Stimulated activated CD8-positive, alpha-beta memory T cell treated with anti-CD3 and anti-CD28 coated beads, Interleukin-12 subunit alpha, Interleukin-12 subunit beta, amount 100 ng/mL, for 1 hour (primary cell): Measurements from ENCODE around the gene SH3RF1.
"Not testable (repeated sequence)": the region's sequence is repeated elsewhere in the genome, so short reads cannot be mapped to it uniquely, and the experiment has no call there.

ENCODE experiments used
- DNase-seq: peaks from one replicate; pipeline ENCODE4 v3.0.0-alpha.2; 2020; ENCODE audit warnings: low read depth

The SH3RF1 gene

GRCh38 chr4:169270810-169271691 is at the start of gene SH3RF1:
Gene SH3RF1 (minus strand): TSS chr4:169270956. CDS start chr4:169269212, 1,744 bp downstream.
- no peak for DNase-seq

DNA sequence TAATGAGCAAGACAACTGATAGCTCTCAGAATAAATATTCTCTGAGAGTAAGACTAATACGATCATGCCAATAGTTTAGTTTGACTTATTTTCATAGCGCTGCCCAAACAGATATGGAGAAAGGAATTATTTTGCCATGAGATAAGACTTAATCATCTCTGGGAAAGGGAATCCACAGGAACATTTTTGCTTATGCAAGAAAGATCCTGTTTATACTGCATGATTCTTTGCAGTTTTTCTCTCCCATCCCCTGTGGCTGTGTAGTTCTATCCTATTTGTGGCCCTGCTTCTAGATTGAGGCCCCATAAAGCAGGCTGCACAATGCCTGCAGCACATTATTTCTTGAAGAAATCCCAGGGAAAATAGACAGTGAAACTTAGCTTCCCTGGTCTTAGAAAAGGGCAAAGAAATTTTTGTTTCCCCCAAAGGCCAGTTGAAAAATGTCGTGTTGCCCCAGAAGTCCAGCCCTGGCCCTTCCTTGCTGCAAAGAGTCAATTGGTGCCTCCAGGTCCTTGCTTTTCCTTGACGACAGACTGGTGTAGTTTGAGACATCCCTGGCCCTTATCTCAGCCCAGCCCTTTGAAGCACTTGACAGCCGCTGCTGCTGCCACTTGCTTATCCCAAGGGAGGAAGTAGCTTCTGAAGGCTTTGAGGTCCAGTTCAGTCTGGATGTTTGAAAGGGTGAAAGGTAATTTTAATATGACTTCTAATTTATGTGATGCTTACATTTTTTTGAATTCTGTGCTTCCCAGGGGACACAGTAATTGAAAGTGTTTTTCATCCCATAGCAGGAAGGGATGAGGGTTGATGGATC is 45.0 kb upstream of the SH3RF1 start:
- DNase-seq = no peak

GRCh38 chr4:169314906-169315305 is 44.1 kb upstream of the SH3RF1 start:
- no peak for DNase-seq

DNA sequence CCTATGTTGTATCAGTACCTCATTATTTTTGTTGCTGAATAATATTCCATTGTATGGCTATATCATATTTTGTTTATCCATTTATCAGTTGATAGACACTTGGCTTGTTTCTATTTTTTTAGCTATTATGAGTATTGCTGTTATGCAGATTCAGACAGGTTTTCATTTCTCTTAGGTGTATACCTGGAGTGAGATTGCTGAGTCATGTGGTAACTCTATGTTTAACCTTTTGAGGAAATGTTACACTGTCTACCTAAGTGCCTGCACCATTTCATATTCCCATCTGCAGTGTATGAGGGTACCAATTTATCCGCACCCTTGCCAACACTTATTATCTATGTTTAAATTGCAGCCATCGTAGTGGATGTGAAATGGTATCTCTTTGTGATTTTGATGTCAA is 43.0 kb upstream of the SH3RF1 start:
- no peak for DNase-seq

GRCh38 chr4:169312690-169313422 is 42.1 kb upstream of the SH3RF1 start:
- no peak for DNase-seq

GRCh38 chr4:169311643-169312365 is 41.0 kb upstream of the SH3RF1 start:
- DNase-seq = no peak

- no peak for DNase-seq
These were observed 38.7 kb upstream of the SH3RF1 start for GRCh38 chr4:169309326-169309967.

DNA sequence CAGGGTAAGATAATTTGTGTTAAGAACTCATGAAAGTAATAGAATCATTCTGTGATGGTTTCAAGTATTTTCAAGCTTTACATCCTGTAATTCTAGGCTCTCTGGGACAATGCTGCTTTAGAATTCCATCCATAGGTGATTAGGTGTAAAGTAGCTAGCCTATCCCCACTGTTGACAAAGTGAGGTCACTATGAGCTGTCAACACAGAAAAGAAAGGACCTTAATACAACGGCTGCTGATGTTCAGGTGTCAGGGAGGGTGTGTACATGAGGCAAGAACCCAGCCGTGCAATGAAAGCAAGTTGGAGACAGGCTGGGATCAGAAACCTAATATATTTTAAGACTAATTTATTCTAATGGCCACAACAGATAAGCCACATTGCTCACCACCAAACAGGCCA is 36.8 kb upstream of the SH3RF1 start:
- DNase-seq = no peak

DNA sequence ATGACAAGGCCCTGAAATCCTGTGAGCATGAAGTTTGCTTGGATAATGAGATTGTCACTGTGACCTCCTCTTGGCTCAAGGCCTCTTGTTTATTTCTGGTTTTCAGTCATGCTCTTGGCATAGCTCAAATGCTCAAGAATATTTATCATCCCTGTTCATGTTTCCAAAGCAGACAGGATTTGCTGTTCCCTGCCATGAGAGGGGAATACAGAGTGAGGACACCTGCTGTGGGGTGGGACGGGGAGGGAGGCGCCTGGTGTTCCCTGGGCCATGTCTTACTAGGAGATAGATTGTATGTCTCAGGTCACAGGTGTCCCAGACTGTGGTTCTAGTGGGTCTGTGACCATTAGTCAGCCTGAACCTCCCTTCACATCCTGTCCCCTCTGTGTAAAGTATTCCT is 34.9 kb upstream of the SH3RF1 start:
- no peak for DNase-seq

DNA sequence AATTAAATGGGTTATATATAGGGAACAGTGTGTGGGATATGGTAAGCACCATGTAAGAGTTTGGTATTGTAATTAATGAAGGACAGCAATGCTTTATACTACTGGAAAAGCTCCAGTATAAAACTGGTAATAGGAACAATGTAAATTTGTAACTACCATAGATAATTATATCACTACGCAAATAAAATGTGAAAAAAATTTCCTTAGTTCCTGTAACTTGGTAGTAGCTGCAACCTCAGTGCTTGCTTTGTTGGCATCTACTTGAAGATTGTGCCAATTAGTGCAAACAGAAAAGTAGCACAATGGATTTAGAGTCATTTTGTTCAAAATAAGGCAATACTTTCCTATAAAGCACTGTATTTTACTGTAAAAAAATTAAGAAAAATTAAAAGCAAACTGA is 34.4 kb upstream of the SH3RF1 start:
- DNase-seq = no peak

DNA sequence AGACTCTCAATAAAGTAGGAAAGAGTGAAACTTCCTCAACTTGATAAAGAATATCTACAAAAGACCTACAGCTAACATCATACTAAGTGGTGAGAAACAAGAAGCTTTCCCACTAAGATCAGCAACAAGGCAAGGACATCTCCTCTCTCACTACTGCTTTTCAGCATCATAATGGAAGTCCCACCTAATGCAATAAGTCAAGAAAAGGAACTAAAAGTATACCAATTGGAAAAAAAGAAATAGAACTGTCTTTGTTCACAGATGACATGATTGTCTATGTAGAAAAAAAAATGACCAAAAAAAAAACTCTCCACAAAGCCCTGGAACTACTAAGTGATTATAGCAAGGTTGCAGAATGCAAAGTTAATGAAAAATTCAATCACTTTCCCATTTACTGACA is 25.1 kb upstream of the SH3RF1 start:
- DNase-seq = no peak

- DNase-seq = no peak
These were observed 22.8 kb upstream of the SH3RF1 start for GRCh38 chr4:169293343-169294176.

DNA sequence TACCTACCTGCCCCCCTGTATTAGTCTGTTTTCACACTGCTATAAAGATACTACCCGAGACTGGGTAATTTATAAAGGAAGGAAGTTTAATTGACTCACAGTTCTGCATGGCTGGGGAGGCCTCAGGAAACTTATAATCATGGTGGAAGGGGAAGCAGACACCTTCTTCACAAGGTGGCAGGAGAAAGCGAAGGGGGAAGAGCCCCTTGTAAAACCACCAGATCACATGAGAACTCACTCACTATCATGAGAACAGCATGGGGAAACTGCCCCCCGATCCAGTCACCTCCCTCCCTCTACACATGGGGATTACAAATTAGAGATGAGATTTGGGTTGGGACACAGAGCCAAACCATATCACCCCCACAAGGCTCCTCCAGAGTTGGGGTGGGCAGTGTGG is 17.2 kb upstream of the SH3RF1 start:
- not testable (repeated sequence) for DNase-seq

DNA sequence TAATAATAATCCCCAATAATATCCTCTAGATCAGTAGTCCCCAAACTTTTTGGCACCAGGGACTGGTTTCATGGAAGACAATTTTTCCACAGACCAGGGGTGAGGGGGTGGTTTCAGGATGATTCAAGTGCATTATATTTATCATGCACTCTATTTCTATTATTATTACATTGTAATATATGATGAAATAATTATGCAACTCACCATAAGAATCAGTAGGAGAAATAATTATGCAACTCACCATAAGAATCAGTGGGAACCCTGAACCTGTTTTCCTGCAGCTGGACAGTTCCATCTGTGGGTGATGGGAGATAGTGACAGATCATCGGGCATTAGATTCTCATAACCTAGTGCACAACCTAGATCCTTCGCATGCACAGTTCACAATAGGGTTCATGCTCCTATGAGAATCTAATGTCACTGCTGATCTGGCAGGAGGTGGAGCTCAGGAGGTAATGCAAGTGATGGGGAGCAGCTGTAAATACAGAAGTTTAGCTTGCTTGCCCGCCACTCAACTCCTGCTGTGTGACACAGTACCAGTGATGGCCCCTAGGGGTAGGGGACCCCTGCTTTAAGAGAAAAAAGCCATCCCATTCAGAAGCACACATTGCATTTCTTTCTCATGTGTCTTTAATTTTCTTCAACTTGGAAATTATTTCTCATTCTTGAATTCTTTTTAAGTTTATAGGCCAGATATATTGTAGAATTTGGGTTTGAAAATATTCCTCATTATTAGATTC is 16.0 kb upstream of the SH3RF1 start:
- no peak for DNase-seq

DNA sequence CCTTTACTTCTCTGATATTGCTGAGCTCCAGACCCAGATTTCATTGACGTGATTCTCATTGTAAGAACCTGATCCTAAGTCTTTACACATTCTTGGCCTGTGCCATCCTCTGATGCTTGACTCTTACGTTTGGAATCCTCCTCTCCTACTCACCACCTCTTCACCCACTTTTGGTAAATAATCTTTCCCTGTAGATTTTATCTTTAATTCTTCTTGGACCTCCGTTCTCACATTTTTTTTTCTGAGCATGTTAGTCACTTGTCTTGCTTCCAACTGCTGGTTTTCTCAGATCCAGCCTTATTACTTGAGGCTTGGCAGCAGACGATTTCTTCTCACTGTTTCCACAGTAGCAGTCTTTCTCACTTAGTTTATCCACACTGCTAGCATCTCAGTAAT is 12.4 kb upstream of the SH3RF1 start:
- DNase-seq = no peak

GRCh38 chr4:169282429-169283113 is 11.8 kb upstream of the SH3RF1 start:
- DNase-seq = no peak

- no peak for DNase-seq
These were observed 8.4 kb upstream of the SH3RF1 start for GRCh38 chr4:169279108-169279507.

GRCh38 chr4:169278624-169279023 is 7.9 kb upstream of the SH3RF1 start:
- DNase-seq = no peak

DNA sequence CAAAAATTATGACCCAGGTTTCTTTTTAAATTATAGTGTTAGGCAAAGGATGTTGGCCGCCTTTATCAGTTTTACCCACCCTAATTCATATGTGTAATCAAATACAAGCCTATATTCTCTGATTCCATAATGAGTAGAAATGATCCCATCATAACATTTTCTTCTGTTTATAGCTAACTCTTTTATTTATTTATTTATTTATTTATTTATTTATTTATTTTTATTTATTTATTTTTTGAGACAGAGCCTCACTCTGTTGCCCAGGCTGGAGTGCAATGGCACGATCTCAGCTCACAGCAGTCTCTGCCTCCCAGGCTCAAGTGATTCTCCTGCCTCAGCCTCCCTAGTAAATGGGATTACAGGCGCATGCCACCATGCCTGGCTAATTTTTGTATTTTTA is 7.1 kb upstream of the SH3RF1 start:
- DNase-seq = not testable (repeated sequence)
